GM19324 (cell line): Measurements from ENCODE around the gene ANO10.
"Not testable (repeated sequence)": the region's sequence is repeated elsewhere in the genome, so short reads cannot be mapped to it uniquely, and the experiment has no call there.

Source experiments
- ATAC-seq: cut with Tn5 transposase; IDR thresholded peaks from one replicate; pipeline ENCODE4 v1.9.1; 2021; ENCODE audit warnings: mild to moderate bottlenecking, moderate library complexity; ENCODE audit not compliant: unreplicated experiment, low FRiP score

Gene ANO10

DNA sequence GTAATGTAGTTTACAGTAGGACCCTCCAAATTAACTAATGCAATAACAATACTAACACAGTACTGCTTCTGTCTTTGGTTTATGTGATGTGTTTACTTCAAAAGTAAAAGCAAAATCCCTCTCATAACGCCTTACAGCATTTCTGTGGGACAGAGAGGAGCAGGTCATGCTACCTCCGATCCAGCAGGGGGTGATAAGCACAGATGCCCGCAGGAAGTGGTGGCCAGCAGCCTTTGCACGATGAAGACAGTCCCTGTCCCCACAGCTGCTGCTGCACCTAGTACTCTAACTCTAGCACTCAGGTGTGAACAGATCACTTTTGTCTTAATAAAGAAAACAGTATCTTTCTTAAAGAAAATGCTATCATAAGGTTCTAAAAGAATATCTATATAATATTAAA is 38.3 kb downstream of the ANO10 start:
- no peak for ATAC-seq

GRCh38 chr3:43582866-43583265 is 38.9 kb downstream of the ANO10 start:
- no peak for ATAC-seq

DNA sequence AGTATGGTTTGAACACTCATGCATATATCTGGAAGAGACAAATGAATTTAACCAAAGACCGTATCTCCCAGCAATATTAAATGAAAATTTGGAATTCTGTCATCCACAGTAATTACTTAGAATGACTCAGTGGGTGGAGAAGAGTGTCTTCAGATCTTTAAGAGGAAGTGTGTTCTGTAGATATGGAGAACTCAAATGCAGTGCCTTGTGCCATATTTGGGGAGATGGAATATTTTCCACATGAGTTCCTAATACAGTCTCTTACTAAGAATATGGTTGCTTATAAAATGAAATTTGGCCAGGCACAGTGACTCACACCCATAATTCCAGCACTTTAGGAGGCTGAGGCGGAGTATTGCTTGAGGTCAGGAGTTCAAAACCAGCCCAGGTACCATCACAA is 40.5 kb downstream of the ANO10 start:
- ATAC-seq: no peak

DNA sequence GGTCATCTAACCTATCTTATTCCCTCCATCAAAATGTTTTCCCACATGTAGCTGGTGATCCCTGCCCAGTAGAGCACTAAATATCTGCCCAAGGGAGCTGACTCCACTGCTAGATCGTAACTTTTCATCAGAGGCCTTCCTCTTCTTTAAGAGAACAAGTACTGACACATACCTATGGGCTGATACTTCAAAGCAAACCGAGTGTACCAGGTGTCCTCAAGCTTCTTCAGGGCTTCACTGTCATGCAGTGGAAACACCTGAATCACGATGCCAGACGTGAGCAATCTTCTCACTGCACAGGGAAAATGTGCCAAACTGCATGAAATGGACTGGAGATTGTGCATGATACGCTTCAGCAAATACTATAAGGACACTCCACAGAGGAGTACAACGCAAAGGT is 41.6 kb downstream of the ANO10 start:
- no peak for ATAC-seq

DNA sequence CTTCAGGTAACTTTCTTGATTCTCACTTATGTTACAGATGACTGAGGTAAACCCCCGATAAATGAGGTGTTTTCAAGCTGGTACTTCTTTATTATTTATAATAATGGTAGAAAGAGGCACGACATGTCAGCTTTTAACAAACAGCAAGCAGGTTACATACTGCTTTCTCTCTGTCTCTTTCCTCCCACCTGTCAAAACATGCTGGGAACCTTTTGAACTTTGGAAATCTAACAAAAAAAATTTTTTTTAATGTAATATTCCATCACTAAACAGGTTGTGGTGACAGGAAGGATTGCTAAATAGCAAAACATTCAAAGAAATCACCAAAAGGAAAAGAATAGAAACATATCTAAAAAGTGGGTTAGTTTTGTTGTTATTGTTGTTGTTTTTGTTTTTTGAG is 48.2 kb downstream of the ANO10 start:
- ATAC-seq: no peak

DNA sequence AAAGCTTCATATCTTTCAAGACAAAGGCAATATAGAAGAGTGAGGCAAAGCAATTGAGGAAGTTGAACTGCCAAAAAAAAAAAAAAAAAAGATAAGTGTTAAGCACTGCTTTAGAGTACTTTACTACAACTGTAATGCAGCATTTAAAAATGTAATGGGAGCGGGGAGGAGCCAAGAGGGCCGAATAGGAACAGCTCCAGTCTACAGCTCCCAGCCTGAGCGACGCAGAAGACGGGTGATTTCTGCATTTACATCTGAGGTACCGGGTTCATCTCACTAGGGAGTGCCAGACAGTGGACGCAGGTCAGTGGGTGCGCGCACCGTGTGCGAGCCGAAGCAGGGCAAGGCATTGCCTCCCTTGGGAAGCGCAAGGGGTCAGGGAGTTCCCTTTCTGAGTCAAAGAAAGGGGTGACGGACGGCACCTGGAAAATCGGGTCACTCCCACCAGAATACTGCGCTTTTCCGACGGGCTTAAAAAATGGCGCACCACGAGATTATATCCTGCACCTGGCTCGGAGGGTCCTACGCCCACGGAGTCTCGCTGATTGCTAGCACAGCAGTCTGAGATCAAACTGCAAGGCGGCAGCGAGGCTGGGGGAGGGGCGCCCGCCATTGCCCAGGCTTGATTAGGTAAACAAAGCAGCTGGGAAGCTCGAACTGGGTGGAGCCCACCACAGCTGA is 56.0 kb downstream of the ANO10 start:
- not testable (repeated sequence) for ATAC-seq

GRCh38 chr3:43559961-43560360 is 61.9 kb downstream of the ANO10 start:
- ATAC-seq: no peak

GRCh38 chr3:43558171-43558570 is 63.6 kb downstream of the ANO10 start:
- ATAC-seq: no peak

DNA sequence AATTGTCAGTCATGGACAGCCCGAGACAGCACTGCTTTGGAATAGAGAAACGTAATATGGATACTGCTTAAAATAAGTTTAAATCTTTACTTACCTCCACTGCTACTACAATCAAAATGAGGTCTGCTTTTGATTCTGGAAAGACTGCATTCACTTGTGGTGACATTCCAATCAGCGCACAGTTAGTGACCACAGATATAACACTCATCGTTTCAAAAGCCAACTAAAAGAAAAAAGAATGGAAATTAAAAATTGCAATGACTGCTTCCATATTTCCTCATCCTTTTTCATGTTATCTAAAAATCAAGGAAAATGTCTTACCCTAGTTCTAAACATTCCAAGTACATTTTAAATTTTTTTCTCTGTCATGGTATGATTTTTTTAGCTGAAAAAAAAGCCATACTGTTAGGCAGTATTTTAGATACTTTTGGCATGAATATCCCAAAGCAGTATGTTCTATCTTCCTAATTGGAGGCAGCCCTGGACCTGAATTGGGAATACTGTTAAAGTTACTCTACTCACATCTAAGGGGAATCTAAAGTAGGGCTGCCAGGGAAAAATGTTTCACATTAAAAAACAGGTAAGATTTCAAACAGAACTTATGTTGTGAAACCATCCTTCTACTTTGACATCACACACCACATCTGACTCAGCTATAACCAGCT is 72.1 kb downstream of the ANO10 start:
- no peak for ATAC-seq

DNA sequence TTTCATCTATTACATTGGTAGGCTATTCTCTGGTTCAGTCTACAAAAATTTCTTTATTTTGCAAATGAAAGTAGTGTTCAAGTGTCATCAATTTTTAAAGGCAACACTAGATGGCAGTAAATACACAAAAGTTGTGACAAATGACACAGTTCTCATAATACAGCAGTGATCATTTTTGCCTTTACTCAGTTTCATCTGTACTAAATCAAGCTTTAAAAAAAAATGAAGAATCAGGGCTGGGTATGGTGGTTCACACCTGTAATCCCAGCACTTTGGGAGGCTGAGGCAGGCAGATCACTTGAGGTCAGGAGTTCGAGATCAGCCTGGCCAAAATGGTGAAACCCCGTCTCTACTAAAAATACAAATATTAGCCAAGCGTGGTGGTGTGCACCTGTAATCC is 77.5 kb downstream of the ANO10 start:
- not testable (repeated sequence) for ATAC-seq

DNA sequence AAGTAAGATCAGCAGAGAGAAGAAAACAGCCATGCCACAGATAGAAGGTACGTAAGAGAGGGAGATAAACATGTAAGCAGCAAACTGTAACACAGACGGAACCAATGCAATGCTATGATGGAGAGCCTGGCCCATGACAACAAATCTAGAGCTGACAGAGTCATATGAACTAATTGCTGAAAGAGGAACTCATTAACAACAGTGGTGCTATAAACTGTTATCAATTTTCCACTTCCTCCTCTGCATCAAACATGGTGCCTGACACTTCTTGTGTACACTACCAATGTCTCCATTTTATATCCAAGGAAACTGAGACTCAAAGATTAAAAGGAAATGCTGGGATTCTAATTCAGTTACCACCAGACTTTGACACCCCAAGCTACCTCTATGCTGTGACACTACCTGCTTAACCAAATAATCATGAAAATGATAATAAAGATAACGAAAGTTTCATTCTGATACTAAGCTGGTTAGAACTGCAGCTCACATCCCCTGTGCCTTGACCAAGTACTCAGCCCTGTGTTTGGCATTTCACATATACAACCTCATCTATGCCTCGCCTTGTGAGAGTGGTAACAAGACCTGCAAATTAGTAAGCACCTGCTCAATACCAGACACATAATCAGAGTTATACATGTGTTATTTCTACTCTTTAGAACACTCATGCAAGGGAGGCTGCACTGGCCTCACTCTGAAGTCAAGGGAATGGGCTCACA is 79.3 kb downstream of the ANO10 start:
- ATAC-seq: no peak

GRCh38 chr3:43540624-43541023 is 81.2 kb downstream of the ANO10 start:
- ATAC-seq: no peak

GRCh38 chr3:43539321-43539720 is 82.5 kb downstream of the ANO10 start:
- ATAC-seq: no peak

DNA sequence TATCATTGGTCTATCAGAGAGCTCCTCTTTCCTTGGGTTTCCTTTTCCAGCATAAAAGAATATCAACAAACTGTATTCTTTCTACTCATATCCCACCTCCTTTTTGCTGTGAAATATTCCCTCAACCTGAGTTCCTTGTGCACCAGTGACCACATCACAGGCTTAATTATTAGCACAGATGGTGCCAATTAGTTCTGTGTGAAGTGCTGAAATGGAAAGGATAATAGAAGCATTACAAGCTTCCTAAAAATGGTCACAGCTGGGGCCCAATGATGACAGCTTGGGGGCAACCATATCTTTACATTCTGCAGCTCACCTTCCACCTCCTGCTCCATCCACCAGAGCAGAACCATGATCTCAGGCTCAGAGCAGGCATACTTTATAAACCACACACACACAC is 84.6 kb downstream of the ANO10 start:
- no peak for ATAC-seq

DNA sequence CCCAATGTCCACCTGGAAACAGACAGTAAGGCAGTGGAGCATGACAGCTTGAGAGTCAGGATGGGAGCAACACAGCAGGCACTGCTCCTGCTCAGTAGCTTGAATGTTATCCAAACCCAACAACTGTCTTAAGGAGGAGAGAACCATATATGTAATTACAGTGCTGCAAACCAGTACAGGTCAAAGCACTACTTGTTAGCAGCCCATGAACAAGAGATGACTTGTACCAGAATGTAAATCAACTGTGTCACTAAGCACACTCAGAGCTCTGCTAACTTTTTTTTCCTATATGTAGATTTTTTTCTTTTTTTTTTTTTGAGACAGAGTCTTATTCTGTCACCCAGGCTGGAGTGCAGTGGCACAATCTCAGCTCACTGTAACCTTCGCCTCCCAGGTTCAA is 87.1 kb downstream of the ANO10 start:
- ATAC-seq: no peak

- ATAC-seq: no peak
Observed at GRCh38 chr3:43533009-43533408, 88.8 kb downstream of the ANO10 start.

DNA sequence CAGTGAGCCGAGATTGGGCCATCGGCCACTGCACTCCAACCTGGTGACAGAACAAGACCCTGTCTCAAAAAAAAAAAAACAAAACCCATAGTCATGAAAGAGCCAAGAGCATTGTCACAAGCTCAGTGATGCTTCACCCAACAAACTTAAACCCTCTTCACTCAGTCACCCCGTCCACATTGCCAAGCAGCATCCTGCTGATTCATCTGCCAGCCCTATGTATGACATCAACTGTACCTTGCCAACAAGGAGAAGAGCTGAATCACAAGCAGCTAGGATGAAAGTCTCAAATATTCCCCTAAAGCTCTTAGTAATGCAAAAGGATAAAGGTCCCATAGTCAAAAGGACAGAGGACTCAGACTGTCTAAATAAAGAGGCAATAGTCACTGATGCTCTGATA is 90.0 kb downstream of the ANO10 start:
- ATAC-seq: no peak

GRCh38 chr3:43528498-43529099 is 93.2 kb downstream of the ANO10 start:
- no peak for ATAC-seq

DNA sequence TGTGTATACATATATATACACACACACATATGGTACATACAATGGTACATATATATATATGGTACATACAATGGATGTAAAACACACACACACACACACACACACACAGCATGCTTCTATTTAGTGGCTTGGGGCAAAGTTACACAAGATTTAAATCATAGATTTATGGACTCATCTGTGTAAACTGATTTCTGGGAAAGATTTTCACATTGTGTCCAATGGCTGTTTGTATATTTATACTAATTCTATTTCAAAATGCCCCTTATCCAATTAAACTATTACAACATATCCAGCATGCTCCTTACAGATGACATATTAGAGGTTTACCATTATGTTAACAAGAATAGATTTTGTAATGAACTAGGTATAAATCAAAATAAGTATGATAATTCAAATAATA is 94.9 kb downstream of the ANO10 start:
- no peak for ATAC-seq

DNA sequence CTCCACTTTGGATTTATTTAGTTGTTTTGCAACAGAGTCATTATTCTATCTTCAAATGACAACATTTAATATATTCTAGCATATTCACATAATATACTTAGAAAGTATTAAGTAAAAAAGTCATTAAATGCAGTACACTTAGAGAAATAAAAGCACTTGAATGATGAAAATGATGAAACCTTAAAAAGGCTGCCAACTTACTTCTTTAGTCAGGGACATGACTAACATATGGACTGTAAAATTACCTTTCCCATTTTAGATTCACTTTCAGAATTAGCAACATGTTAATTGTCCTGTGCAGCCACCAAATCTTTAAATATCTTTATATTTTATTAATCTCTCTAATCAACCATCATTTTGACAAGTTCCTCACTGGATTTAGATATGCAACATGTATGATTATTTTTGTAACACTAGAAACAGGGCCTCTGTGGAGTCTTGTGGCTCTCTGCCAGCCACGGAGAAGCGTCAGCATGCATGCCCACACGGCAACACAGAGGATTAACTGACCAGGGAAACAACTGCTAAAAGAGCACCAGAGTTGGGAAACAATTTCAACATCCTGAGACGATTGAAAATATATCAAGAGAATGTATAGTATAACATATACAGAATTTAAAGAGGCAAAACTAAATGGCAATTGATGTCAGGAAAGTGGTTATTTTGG is 95.7 kb downstream of the ANO10 start:
- ATAC-seq: no peak

DNA sequence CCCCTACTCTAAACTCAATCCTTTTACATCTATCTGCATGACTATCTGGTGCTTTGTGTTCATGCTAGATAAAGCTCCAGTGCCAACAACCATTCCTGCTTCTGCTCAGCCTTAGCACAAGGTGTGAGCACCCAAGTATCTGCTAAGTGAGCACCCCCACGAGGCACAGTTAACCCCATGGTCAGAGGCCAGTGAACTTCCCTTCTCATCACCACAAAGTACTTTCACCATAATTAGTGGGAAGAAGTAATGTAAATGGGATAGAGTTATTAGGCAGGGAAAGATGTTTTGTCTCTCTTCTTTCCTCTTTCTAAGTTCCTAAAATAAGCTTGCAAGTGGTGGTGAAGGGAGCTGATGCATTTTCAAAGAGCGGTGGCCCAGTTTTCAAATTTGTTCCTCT is 96.4 kb downstream of the ANO10 start:
- ATAC-seq: no peak
